HEK293 (cell line): Measurements from ENCODE around the gene CLCF1.

ENCODE experiments used
- EGR2 ChIP-seq: fragments of 450-650 bp; formaldehyde crosslinking; IDR thresholded peaks from 2 replicates; pipeline ENCODE4 v1.5.1; 2016; ENCODE audit warnings: low read depth, missing biosample characterization, missing genetic modification characterization
- HOXA7 ChIP-seq: sonication (generic); formaldehyde crosslinking; IDR thresholded peaks from 2 replicates; pipeline ENCODE4 v1.8.1; 2022; ENCODE audit warnings: missing genetic modification reagents, borderline replicate concordance
- HOXC10 ChIP-seq: sonication (generic); formaldehyde crosslinking; IDR thresholded peaks from 2 replicates; pipeline ENCODE4 v1.8.1; 2023; ENCODE audit warnings: mild to moderate bottlenecking, missing genetic modification reagents
- HOXD13 ChIP-seq: sonication (generic); formaldehyde crosslinking; IDR thresholded peaks from 2 replicates; pipeline ENCODE4 v1.8.0; 2022; ENCODE audit warnings: missing genetic modification reagents, borderline replicate concordance
- KLF10 ChIP-seq: fragments of 450-650 bp; IDR thresholded peaks from 2 replicates; pipeline ENCODE4 v1.5.1; 2018; ENCODE audit warnings: missing biosample characterization, mild to moderate bottlenecking, missing genetic modification characterization
- KLF16 ChIP-seq: fragments of 450-650 bp; formaldehyde crosslinking; IDR thresholded peaks from 2 replicates; pipeline ENCODE4 v1.5.1; 2017; ENCODE audit warnings: missing biosample characterization, missing genetic modification characterization
- OSR2 ChIP-seq: fragments of 450-650 bp; formaldehyde crosslinking; IDR thresholded peaks from 2 replicates; pipeline ENCODE4 v1.5.1; 2016; ENCODE audit warnings: missing biosample characterization, missing genetic modification characterization
- PRDM1 ChIP-seq: fragments of 450-650 bp; formaldehyde crosslinking; IDR thresholded peaks from 2 replicates; pipeline ENCODE4; 2016; ENCODE audit warnings: missing biosample characterization, missing genetic modification characterization
- SCRT1 ChIP-seq: fragments of 450-650 bp; formaldehyde crosslinking; IDR thresholded peaks from 2 replicates; pipeline ENCODE4 v1.5.1; 2016; ENCODE audit warnings: missing biosample characterization, missing genetic modification characterization, borderline replicate concordance
- YY2 ChIP-seq: fragments of 450-650 bp; formaldehyde crosslinking; IDR thresholded peaks from 2 replicates; pipeline ENCODE4 v1.5.1; 2016; ENCODE audit warnings: missing biosample characterization, missing genetic modification characterization
- ZBTB1 ChIP-seq: fragments of 450-650 bp; formaldehyde crosslinking; IDR thresholded peaks from 2 replicates; pipeline ENCODE4 v1.5.1; 2016; ENCODE audit warnings: missing biosample characterization, missing genetic modification characterization
- ZBTB20 ChIP-seq: fragments of 450-650 bp; formaldehyde crosslinking; IDR thresholded peaks from 2 replicates; pipeline ENCODE4 v1.5.1; 2016; ENCODE audit warnings: missing biosample characterization, missing genetic modification characterization
- ZFHX2 ChIP-seq: fragments of 450-650 bp; formaldehyde crosslinking; conservative IDR thresholded peaks from 2 replicates; pipeline ENCODE4 v1.5.1; 2016; ENCODE audit warnings: missing biosample characterization, missing genetic modification characterization
- ZNF112 ChIP-seq: fragments of 450-650 bp; formaldehyde crosslinking; IDR thresholded peaks from 2 replicates; pipeline ENCODE4 v1.5.0; 2017; ENCODE audit warnings: missing biosample characterization, missing genetic modification characterization
- ZNF146 ChIP-seq: fragments of 450-650 bp; formaldehyde crosslinking; IDR thresholded peaks from 2 replicates; pipeline ENCODE4 v1.5.1; 2016; ENCODE audit warnings: missing biosample characterization, missing genetic modification characterization
- ZNF214 ChIP-seq: fragments of 450-650 bp; formaldehyde crosslinking; IDR thresholded peaks from 2 replicates; pipeline ENCODE4 v1.5.1; 2017; ENCODE audit warnings: missing biosample characterization, mild to moderate bottlenecking, missing genetic modification characterization, borderline replicate concordance
- ZNF239 ChIP-seq: fragments of 450-650 bp; formaldehyde crosslinking; IDR thresholded peaks from 2 replicates; pipeline ENCODE4 v1.5.1; 2016; ENCODE audit warnings: missing biosample characterization, missing genetic modification characterization
- ZNF24 ChIP-seq: fragments of 450-650 bp; formaldehyde crosslinking; IDR thresholded peaks from 2 replicates; pipeline ENCODE4 v1.5.1; 2016; ENCODE audit warnings: missing biosample characterization, missing genetic modification characterization
- ZNF335 ChIP-seq: fragments of 450-650 bp; formaldehyde crosslinking; conservative IDR thresholded peaks from 2 replicates; pipeline ENCODE4 v1.5.1; 2016; ENCODE audit warnings: missing biosample characterization, missing genetic modification characterization
- ZNF350 ChIP-seq: fragments of 450-650 bp; formaldehyde crosslinking; IDR thresholded peaks from 2 replicates; pipeline ENCODE4 v1.5.0; 2017; ENCODE audit warnings: missing biosample characterization, mild to moderate bottlenecking, missing genetic modification characterization
- ZNF404 ChIP-seq: fragments of 450-650 bp; formaldehyde crosslinking; IDR thresholded peaks from 2 replicates; pipeline ENCODE4 v1.5.1; 2017; ENCODE audit warnings: missing biosample characterization, missing genetic modification characterization
- ZNF423 ChIP-seq: fragments of 450-650 bp; formaldehyde crosslinking; IDR thresholded peaks from 2 replicates; pipeline ENCODE4 v1.5.1; 2016; ENCODE audit warnings: missing biosample characterization, missing genetic modification characterization
- ZNF473 ChIP-seq: fragments of 450-650 bp; formaldehyde crosslinking; IDR thresholded peaks from 2 replicates; pipeline ENCODE4 v1.5.1; 2017; ENCODE audit warnings: missing biosample characterization, missing genetic modification characterization
- ZNF48 ChIP-seq: fragments of 450-650 bp; formaldehyde crosslinking; IDR thresholded peaks from 2 replicates; pipeline ENCODE4 v1.5.1; 2016; ENCODE audit warnings: missing biosample characterization, missing genetic modification characterization
- ZNF555 ChIP-seq: fragments of 450-650 bp; formaldehyde crosslinking; conservative IDR thresholded peaks from 2 replicates; pipeline ENCODE4 v1.5.1; 2017; ENCODE audit warnings: missing biosample characterization, mild to moderate bottlenecking, missing genetic modification characterization, inconsistent platforms
- ZNF585B ChIP-seq: fragments of 450-650 bp; formaldehyde crosslinking; IDR thresholded peaks from 2 replicates; pipeline ENCODE4 v1.5.1; 2016; ENCODE audit warnings: missing biosample characterization, missing genetic modification characterization
- ZNF623 ChIP-seq: fragments of 450-650 bp; formaldehyde crosslinking; IDR thresholded peaks from 2 replicates; pipeline ENCODE4 v1.5.1; 2016; ENCODE audit warnings: missing biosample characterization, missing genetic modification characterization
- ZNF626 ChIP-seq: fragments of 450-650 bp; sonication (Bioruptor Pico); formaldehyde crosslinking; IDR thresholded peaks from 2 replicates; pipeline ENCODE4 v1.5.1; 2018; ENCODE audit warnings: missing biosample characterization, missing genetic modification characterization, inconsistent platforms
- ZNF707 ChIP-seq: fragments of 450-650 bp; formaldehyde crosslinking; IDR thresholded peaks from 2 replicates; pipeline ENCODE4 v1.5.1; 2016; ENCODE audit warnings: missing biosample characterization, missing genetic modification characterization
- ZNF830 ChIP-seq: fragments of 450-650 bp; IDR thresholded peaks from 2 replicates; pipeline ENCODE4 v1.5.0; 2018; ENCODE audit warnings: missing biosample characterization, missing genetic modification characterization, low read depth, mild to moderate bottlenecking, moderate library complexity
- ZNF837 ChIP-seq: fragments of 450-650 bp; formaldehyde crosslinking; IDR thresholded peaks from 2 replicates; pipeline ENCODE4 v1.5.1; 2016; ENCODE audit warnings: missing biosample characterization, missing genetic modification characterization
- ZSCAN23 ChIP-seq: fragments of 450-650 bp; formaldehyde crosslinking; IDR thresholded peaks from 2 replicates; pipeline ENCODE4 v1.5.1; 2016; ENCODE audit warnings: missing biosample characterization, missing genetic modification characterization
- ZXDB ChIP-seq: fragments of 450-650 bp; formaldehyde crosslinking; IDR thresholded peaks from 2 replicates; pipeline ENCODE4 v1.5.1; 2016; ENCODE audit warnings: missing biosample characterization, missing genetic modification characterization
- TF ChIP-seq, protein P1 (sequence below): fragments of 450-650 bp; formaldehyde crosslinking; IDR thresholded peaks from 2 replicates; pipeline ENCODE4 v1.5.1; 2016; ENCODE audit warnings: missing biosample characterization, missing genetic modification characterization
- TF ChIP-seq, protein P2 (sequence below): fragments of 450-650 bp; formaldehyde crosslinking; IDR thresholded peaks from 2 replicates; pipeline ENCODE4 v1.5.1; 2016; ENCODE audit warnings: missing biosample characterization, missing genetic modification characterization
- TF ChIP-seq, protein P3 (sequence below): fragments of 450-650 bp; formaldehyde crosslinking; IDR thresholded peaks from 2 replicates; pipeline ENCODE4 v1.5.1; 2016; ENCODE audit warnings: missing biosample characterization, missing genetic modification characterization, borderline replicate concordance

The CLCF1 gene

DNA sequence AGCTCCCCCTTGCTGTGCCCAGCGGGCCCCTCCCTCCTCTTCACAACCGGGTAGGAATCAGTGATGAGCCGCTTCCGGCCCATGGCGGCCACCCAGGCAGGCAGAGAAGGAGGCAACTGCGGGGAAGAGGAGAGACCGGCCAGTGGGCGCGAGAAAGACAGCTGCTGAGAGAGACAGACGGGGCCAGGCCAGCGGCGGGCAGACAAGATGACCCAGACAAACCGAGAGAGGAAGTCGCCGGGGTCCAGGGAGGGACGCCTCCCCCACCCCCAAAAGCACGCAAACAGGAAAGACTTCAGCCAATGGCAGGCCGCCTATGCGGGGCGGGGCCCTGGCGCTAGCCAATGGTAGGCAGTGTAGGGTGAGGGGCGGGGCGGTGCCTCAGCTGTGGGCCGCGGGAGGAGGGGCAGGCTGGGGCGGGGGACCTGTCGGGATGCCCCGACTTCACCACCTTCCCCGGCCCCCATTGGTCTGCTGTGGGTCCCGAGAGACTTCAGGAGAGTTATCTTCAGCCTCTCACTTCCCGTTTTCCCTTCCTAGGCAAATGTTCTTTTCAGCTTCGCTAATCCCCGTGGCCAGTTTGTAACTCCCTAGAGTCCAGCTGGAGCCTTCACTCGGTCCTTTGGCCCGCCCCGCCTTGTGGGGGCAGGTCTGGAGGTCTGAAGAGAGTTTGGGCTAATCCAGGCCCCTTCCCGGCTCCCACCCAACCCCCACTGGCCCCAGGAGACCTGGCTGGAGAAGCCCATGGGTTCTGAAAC lies 19.9 kb downstream of the CLCF1 start, which contains the start of gene POLD4 (continued):
- TF ChIP-seq ZNF48 (no peak), ZNF335 (peak; percentile 98), ZNF350 (tag by site-specific recombination) (no peak), ZNF626 (tag by site-specific recombination) (no peak), HOXA7 (CRISPR knock-in tag) (no peak), ZSCAN23 (tag by site-specific recombination) (no peak), ZNF214 (tag by site-specific recombination) (no peak), ZNF24 (no peak), ZBTB20 (tag by site-specific recombination) (no peak), ZXDB (tag by site-specific recombination) (peak; percentile 55; the same call in 1 of the 2 replicates), YY2 (peak; percentile 39; the same call in 1 of the 2 replicates), ZBTB1 (tag by site-specific recombination) (no peak), ZNF146 (tag by site-specific recombination) (no peak), KLF10 (tag by site-specific recombination) (peak; percentile 92), ZNF830 (tag by site-specific recombination) (no peak), ZNF555 (tag by site-specific recombination) (no peak), ZNF473 (no peak), OSR2 (tag by site-specific recombination) (no peak), ZNF423 (no peak), ZNF404 (tag by site-specific recombination) (no peak), ZNF112 (tag by site-specific recombination) (no peak), SCRT1 (no peak), ZFHX2 (tag by site-specific recombination) (peak; percentile 34; the same call in 1 of the 2 replicates), ZNF585B (tag by site-specific recombination) (no peak), HOXC10 (CRISPR knock-in tag) (no peak), PRDM1 (peak; percentile 35; the same call in 1 of the 2 replicates), ZNF837 (tag by site-specific recombination) (no peak), HOXD13 (CRISPR knock-in tag) (no peak), KLF16 (tag by site-specific recombination) (peak; percentile 47; the same call in 1 of the 2 replicates), ZNF707 (tag by site-specific recombination) (no peak), ZNF239 (no peak), EGR2 (peak; percentile 12; the same call in 1 of the 2 replicates), ZNF623 (tag by site-specific recombination) (no peak)
- TF ChIP-seq, protein P1, sequence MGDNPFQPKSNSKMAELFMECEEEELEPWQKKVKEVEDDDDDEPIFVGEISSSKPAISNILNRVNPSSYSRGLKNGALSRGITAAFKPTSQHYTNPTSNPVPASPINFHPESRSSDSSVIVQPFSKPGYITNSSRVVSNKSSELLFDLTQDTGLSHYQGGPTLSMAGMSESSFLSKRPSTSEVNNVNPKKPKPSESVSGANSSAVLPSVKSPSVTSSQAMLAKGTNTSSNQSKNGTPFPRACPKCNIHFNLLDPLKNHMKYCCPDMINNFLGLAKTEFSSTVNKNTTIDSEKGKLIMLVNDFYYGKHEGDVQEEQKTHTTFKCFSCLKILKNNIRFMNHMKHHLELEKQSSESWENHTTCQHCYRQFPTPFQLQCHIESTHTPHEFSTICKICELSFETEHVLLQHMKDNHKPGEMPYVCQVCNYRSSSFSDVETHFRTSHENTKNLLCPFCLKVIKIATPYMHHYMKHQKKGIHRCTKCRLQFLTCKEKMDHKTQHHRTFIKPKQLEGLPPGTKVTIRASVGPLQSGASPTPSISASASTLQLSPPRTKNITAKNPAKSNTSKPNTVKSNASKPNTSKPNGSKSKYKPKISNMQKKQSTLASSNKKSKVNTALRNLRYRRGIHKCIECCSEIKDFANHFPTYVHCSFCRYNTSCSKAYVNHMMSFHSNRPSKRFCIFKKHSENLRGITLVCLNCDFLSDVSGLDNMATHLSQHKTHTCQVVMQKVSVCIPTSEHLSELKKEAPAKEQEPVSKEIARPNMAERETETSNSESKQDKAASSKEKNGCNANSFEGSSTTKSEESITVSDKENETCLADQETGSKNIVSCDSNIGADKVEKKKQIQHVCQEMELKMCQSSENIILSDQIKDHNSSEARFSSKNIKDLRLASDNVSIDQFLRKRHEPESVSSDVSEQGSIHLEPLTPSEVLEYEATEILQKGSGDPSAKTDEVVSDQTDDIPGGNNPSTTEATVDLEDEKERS: no peak
- TF ChIP-seq, protein P2, sequence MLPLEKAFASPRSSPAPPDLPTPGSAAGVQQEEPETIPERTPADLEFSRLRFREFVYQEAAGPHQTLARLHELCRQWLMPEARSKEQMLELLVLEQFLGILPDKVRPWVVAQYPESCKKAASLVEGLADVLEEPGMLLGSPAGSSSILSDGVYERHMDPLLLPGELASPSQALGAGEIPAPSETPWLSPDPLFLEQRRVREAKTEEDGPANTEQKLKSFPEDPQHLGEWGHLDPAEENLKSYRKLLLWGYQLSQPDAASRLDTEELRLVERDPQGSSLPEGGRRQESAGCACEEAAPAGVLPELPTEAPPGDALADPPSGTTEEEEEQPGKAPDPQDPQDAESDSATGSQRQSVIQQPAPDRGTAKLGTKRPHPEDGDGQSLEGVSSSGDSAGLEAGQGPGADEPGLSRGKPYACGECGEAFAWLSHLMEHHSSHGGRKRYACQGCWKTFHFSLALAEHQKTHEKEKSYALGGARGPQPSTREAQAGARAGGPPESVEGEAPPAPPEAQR (tag by site-specific recombination): no peak
- TF ChIP-seq, protein P3, sequence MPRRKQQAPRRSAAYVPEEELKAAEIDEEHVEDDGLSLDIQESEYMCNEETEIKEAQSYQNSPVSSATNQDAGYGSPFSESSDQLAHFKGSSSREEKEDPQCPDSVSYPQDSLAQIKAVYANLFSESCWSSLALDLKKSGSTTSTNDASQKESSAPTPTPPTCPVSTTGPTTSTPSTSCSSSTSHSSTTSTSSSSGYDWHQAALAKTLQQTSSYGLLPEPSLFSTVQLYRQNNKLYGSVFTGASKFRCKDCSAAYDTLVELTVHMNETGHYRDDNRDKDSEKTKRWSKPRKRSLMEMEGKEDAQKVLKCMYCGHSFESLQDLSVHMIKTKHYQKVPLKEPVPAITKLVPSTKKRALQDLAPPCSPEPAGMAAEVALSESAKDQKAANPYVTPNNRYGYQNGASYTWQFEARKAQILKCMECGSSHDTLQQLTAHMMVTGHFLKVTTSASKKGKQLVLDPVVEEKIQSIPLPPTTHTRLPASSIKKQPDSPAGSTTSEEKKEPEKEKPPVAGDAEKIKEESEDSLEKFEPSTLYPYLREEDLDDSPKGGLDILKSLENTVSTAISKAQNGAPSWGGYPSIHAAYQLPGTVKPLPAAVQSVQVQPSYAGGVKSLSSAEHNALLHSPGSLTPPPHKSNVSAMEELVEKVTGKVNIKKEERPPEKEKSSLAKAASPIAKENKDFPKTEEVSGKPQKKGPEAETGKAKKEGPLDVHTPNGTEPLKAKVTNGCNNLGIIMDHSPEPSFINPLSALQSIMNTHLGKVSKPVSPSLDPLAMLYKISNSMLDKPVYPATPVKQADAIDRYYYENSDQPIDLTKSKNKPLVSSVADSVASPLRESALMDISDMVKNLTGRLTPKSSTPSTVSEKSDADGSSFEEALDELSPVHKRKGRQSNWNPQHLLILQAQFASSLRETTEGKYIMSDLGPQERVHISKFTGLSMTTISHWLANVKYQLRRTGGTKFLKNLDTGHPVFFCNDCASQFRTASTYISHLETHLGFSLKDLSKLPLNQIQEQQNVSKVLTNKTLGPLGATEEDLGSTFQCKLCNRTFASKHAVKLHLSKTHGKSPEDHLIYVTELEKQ: no peak
